GM11168 (cell line): Measurements from ENCODE around the gene DIAPH3.
"Not testable (repeated sequence)": the region's sequence is repeated elsewhere in the genome, so short reads cannot be mapped to it uniquely, and the experiment has no call there.

Source experiments
- in situ Hi-C: fragments of 300-500 bp; cut with MboI; formaldehyde crosslinking; loops from one replicate; pipeline ENCODE4 v1.12.0; 2022; ENCODE audit warnings: low sequenced_read_pairs; ENCODE audit not compliant: unreplicated experiment

DIAPH3 gene

GRCh38 chr13:60099631-60100420 lies 63.9 kb downstream of the DIAPH3 start:
- in situ Hi-C loops = no loop called here

- in situ Hi-C loops = no loop called here
Observed at GRCh38 chr13:60095300-60095699, 68.4 kb downstream of the DIAPH3 start.

GRCh38 chr13:60094385-60095088 lies 69.2 kb downstream of the DIAPH3 start:
- in situ Hi-C loops = no loop called here

- in situ Hi-C loops = no loop called here
Observed at GRCh38 chr13:60093425-60094019, 70.2 kb downstream of the DIAPH3 start.

GRCh38 chr13:60091573-60091972 lies 72.2 kb downstream of the DIAPH3 start:
- in situ Hi-C loops = no loop called here

GRCh38 chr13:60090574-60090973 lies 73.2 kb downstream of the DIAPH3 start:
- in situ Hi-C loops = no loop called here

GRCh38 chr13:60083780-60084179 lies 79.9 kb downstream of the DIAPH3 start:
- in situ Hi-C loops = not testable (repeated sequence)

GRCh38 chr13:60080850-60081249 lies 82.9 kb downstream of the DIAPH3 start:
- in situ Hi-C loops = no loop called here

- in situ Hi-C loops = no loop called here
Observed at GRCh38 chr13:60078226-60078625, 85.5 kb downstream of the DIAPH3 start.

GRCh38 chr13:60075850-60076249 lies 87.9 kb downstream of the DIAPH3 start:
- in situ Hi-C loops = no loop called here

- in situ Hi-C loops = no loop called here
Observed at GRCh38 chr13:60074397-60074796, 89.3 kb downstream of the DIAPH3 start.

GRCh38 chr13:60066226-60066625 lies 97.5 kb downstream of the DIAPH3 start:
- in situ Hi-C loops = no loop called here

- in situ Hi-C loops = no loop called here
Observed at GRCh38 chr13:60062502-60062901, 101.2 kb downstream of the DIAPH3 start.

- in situ Hi-C loops = no loop called here
Observed at GRCh38 chr13:60061737-60062136, 102.0 kb downstream of the DIAPH3 start.

GRCh38 chr13:60051754-60052285 lies 111.9 kb downstream of the DIAPH3 start:
- in situ Hi-C loops = no loop called here

GRCh38 chr13:60048353-60048752 lies 115.4 kb downstream of the DIAPH3 start:
- in situ Hi-C loops = not testable (repeated sequence)

- in situ Hi-C loops = no loop called here
Observed at GRCh38 chr13:60047918-60048317, 115.8 kb downstream of the DIAPH3 start.

- in situ Hi-C loops = no loop called here
Observed at GRCh38 chr13:60044321-60044720, 119.4 kb downstream of the DIAPH3 start.

GRCh38 chr13:60043262-60043661 lies 120.5 kb downstream of the DIAPH3 start:
- in situ Hi-C loops = no loop called here

GRCh38 chr13:60040668-60041067 lies 123.1 kb downstream of the DIAPH3 start:
- in situ Hi-C loops = not testable (repeated sequence)

- in situ Hi-C loops = no loop called here
Observed at GRCh38 chr13:60035874-60036273, 127.9 kb downstream of the DIAPH3 start.
